GM10248 (cell line): Measurements from ENCODE around the gene GALNT17.

Experiments used
- CTCF ChIA-PET: fragments of 300-600 bp; sonication (Branson Sonifier 250); formaldehyde crosslinking; extraction: SDS; loops from one replicate; lab custom pipeline; 2021; ENCODE audit warnings: antibody characterized with exemption; lab: Yijun Ruan, JAX
- POLR2A ChIA-PET: fragments of 350-650 bp; sonication (Branson Sonifier 250); formaldehyde crosslinking; extraction: SDS; loops from one replicate; lab custom pipeline; 2020; ENCODE audit warnings: antibody characterized with exemption; lab: Yijun Ruan, JAX
- DNase-seq: peaks from one replicate; pipeline ENCODE4 v3.0.0; 2012; ENCODE audit errors: extremely low spot score
- TF ChIP-seq, protein P1 (sequence below): IDR thresholded peaks from 2 replicates; pipeline ENCODE4 v1.5.1; 2012; ENCODE audit warnings: mild to moderate bottlenecking, low read depth; ENCODE audit errors: extremely low read depth, missing control alignments, control extremely low read depth

GALNT17 gene

DNA sequence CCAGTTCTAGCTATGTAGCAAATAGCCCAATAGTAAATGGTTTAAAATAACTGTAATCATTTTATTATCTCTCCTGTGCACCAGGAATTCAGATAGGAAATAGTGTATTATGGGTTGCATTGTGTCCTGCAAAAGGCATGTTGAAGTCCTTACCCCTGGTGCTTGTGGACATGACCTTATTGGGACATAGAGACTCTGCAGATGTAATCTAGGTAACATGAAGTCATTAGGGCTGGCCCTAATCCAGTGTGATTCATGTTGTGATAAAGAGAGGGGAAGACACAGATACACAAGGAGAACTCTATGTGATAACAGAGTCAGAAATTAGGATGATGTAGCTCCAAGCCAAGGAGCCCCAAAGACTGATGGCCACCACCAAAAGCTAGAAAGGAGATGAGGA is 462.8 kb downstream of the GALNT17 start:
- CTCF ChIA-PET = interaction anchor here (1.3 kb wide), 1 partner anchor 10 kb away, joined by 4 read pairs; no protein-coding TSS in a partner anchor
- TF ChIP-seq, protein P1, sequence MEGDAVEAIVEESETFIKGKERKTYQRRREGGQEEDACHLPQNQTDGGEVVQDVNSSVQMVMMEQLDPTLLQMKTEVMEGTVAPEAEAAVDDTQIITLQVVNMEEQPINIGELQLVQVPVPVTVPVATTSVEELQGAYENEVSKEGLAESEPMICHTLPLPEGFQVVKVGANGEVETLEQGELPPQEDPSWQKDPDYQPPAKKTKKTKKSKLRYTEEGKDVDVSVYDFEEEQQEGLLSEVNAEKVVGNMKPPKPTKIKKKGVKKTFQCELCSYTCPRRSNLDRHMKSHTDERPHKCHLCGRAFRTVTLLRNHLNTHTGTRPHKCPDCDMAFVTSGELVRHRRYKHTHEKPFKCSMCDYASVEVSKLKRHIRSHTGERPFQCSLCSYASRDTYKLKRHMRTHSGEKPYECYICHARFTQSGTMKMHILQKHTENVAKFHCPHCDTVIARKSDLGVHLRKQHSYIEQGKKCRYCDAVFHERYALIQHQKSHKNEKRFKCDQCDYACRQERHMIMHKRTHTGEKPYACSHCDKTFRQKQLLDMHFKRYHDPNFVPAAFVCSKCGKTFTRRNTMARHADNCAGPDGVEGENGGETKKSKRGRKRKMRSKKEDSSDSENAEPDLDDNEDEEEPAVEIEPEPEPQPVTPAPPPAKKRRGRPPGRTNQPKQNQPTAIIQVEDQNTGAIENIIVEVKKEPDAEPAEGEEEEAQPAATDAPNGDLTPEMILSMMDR = no peak
- POLR2A ChIA-PET = no interaction called here
- DNase-seq = no peak

DNA sequence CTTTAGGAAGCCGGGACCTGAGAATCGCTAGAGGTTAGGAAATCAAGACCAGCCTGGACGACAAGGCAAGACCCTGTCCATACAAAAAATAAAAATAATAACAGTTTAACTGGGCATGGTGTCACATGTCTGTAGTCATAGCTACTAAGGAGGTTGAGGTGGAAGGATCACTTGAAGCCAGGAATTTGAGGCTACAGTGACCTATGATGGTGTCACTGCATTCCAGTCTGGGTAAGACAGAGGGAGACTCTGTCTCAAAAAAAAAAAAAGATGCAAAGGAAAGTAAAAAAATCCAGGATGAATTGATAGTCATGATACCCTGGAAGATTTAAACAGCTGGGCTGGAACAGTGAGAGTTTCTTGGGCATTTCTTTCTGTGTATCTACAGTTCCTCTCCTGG is 463.2 kb downstream of the GALNT17 start:
- ChIA-PET POLR2A (no interaction called here), CTCF (interaction anchor here (1.3 kb wide), 1 partner anchor 10 kb away, joined by 4 read pairs; no protein-coding TSS in a partner anchor)
- no peak for DNase-seq
- TF ChIP-seq, protein P1 = no peak

DNA sequence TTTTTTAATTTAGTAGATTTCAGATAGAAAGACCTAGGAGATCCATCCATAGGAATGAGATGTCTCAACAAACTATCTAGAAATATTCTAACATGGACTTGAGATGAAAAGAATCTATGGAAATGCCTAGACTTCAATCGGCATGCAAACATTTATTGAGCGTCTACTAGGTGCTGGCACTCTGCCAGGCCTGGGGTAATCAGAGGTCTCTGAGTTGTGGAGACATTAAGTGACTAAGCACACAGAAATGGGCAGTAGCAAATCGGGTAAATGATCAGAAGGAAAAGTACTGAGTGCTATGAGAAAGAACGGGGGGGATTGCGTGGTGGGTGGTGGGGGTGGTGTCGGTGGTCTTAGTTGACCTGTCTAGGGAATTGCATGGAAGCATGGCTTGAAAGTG is 466.6 kb downstream of the GALNT17 start:
- no peak for DNase-seq
- CTCF ChIA-PET = interaction anchor here (0.8 kb wide), 1 partner anchor 10 kb away, joined by 3 read pairs; no protein-coding TSS in a partner anchor
- TF ChIP-seq, protein P1 = no peak
- POLR2A ChIA-PET = no interaction called here

DNA sequence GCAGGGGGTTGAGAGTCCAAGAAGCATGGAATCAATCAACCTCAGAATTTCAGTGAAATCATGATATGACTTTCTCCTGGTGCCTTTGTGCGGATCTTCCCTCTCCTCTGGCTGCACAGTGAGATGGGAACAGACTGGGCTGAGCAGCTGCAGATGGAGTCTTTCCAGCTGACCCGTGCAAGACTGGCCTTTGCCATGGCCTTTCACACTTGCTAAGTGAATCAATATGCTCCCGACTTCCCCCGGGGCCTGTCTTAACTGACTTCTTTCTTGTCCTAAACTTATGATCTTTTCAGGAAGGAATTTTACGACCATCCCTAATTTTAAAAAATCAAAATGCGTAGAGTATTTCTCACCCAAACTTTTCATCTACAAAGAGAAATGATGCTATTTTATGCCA is 469.9 kb downstream of the GALNT17 start:
- CTCF ChIA-PET = no interaction called here

DNA sequence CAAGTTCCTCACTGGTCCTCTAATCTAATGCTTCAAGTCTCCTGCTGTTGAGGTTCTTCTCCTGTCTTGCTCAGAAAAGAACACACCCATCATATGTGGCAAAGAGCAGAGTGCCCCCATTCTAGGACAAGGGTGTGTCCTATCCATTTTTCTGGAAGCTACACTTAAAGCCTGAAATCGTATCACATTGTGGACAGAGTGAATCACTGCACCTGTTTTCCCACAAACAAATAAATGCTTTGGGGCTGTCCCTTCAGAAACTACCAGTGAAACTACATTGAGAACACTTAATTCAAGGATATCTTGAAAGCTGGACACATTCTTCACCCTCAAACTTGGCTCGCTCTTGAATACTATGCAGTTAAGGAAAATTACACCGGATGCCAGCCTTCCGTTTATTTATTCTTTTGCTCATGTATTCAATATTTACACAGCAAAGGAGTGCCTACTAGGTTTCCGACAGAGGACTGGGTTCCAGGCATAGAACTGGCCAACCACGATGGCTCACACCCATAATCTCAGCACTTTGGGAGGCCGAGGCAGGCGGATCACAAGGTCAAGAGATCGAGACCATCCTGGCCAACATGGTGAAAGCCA is 473.0 kb downstream of the GALNT17 start:
- no peak for DNase-seq
- ChIA-PET CTCF (no interaction called here), POLR2A (no interaction called here)

More for the DNA sequence above, 469.9 kb downstream of the GALNT17 start:
- POLR2A ChIA-PET = no interaction called here
- no peak for DNase-seq
- TF ChIP-seq, protein P1 = no peak

DNA sequence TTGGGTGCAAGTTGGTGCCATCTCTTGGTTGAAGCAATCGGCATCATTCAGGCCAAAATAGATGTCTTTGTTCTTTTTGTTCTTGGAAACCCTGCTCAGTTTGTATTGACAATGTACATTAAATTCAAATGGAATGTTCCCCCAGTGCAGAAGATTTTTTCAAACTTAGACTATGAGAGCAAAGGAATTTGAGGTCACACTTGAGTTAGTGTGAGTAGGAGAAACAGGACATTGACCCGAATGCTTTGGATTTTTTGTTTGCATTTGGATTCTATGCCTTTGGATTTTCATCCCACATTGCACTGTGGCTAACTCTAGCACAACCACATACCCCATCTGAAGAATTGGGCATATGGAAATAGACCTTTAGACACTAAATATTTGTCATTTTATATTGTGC is 480.0 kb downstream of the GALNT17 start:
- DNase-seq = no peak
- TF ChIP-seq, protein P1 = no peak
- CTCF ChIA-PET = no interaction called here
- POLR2A ChIA-PET = no interaction called here

More for the DNA sequence above, 473.0 kb downstream of the GALNT17 start:
- TF ChIP-seq, protein P1 = no peak
